ENCODE data around the gene EEFSEC.

- TF ChIP-seq CTCF (IDR thresholded peaks at IDR 0.05; ENCODE audit: low read depth, low read length) = no peak
- no peak for TF ChIP-seq EZH2phosphoT487 (IDR thresholded peaks at IDR 0.05; ENCODE audit: low read depth)
These were observed 45.4 kb upstream of the EEFSEC start for GRCh38 chr3:128107834-128108233.

Data from OCI-LY3 (cell line).